ENCODE measurements around the gene DOCK7.

Gene DOCK7

DNA sequence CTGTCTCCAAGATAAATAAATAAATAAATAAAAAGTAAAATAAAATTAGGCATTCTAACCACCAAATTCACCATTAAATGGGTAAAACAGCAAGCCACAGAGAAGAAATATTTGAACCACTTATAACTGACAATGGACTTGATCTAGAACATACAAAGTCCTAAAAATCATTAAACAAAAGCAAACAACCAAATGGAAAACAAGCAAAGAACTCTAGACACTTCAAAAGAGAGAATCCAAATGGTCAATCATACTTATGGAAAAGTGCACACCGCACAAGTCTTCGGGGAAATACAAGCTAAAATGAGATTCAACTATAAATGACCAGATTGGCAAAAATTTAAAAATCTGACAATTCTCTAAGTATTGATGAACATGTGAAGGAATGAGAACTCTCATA lies 164.3 kb downstream of the DOCK7 start:
- DNase-seq = no peak

DNA sequence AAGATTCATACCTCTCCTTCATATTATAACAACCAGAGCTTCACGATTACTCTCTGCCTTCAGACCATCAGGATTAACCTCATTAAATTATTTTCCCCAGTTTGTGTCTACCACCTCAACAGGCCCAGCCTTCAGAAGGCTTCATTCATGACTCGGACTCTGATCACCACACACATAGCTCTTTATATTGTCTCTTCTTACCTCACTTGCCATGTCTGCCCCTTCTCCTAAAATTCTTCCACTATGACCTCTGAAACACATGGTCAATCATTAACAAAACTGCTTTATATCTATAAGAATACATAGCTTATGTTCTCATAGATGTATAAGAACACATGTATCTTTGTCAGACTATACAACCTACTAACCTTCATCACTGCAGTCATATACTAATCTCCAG lies 171.6 kb downstream of the DOCK7 start:
- DNase-seq = no peak

DNA sequence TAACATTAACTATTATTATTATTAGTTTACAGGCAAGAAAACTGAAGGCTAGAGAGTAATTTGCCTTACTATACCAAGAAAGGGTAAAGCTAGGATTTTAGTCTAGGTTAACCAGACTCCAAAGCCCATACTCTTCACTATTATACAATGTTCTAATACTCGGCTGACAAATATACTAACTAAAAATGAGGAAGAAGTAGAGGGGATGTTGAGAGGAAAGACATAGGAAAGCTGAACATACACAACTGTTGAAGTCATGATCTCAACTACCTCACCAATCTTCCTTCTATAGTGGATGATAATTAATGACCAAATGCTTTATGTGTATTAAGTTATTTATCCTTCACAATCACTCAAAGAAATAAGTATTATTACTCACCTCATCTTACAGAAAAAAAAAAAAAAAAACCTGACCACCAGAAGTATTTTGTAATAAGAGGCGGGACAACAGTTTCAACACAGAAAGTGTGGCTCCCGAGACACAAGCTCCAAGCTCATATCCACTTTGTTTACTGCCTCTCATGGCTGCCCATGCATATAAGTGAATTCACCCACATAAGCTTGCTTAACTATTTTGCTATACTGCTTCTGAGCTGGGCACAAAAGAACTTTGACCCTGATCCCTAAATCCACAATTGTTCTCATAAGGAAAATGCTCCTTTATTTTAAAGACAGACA lies 173.3 kb downstream of the DOCK7 start:
- DNase-seq = no peak

DNA sequence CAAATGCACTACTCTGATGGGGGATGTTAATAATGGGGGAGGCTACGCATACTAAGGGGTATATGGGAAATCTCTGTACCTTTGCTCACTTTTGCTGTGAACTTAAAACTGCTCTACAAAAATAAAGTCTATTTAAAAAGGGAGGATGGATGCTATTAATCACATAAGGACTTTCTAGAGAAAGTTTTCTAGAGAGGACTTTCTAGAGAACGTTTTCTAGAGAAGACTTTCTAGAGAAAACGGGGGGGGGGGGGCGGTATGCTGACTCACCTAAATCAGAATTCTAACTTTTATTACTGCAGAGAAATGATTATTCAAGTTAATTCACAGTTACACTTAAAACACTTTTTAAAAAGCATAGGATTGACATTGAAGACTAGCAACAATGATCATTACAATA lies 175.2 kb downstream of the DOCK7 start:
- no peak for DNase-seq

DNA sequence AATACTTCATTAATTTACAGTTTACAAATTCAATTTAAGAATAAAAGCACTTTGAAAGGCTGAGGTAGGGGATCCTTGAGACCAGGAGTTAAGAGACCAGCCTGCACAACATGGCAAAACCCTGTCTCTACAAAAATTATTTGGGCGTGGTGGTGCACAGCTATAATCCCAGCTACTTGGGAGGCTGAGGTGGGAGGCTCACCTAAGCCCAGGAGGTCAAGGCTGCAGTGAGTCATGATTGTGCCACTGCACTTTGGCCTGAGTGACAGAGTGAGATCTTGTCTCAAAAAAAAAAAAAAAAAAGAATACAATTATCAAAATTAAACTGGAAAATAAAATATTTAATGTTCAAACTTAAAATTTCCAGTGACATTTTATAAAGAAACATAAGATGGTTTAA lies 179.2 kb downstream of the DOCK7 start:
- DNase-seq = no peak

DNA sequence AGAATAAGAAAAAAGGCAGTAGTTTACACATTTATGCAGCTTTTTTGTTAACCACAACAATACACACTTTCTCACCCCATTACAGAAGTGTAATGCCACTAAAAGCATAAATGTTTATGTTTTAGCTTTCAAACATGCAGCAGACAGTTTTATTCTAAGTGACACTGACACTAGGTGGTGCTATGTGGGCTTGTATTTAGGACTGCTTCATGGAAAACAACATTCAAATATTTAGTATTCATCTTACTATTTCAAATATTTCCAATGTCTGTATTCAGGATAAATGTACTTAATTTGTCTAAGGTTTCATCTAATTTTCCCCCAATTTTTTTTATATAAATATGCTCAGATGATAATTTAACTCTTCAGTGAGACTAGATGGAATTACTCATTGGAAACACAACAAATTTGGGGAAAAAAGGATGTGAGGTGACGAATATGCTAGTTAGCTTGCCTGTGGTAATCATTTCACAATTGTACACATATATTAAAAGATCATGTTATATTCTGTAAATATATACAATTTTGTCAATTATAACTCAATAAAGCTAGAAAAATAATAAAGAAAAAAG lies 179.9 kb downstream of the DOCK7 start:
- peak; percentile 36 for DNase-seq

DNA sequence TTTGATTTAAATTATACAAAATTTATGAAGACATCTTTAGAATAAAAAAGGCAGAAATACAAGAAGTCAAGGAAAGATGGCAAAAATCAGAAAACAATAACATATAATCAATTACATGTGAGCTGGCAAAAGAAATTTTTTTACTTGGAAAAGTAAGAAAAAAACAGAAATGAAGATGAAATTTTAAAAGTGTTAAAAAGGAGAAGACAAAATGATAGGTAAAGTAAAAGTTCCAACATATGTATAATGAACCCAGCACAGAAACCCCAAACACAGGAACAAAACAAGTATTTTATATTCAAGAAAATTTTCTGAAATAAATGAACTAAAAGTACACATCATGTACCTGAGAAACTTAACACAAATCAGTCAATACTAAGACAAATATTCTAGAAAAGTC lies 188.0 kb downstream of the DOCK7 start:
- DNase-seq = no peak

DNA sequence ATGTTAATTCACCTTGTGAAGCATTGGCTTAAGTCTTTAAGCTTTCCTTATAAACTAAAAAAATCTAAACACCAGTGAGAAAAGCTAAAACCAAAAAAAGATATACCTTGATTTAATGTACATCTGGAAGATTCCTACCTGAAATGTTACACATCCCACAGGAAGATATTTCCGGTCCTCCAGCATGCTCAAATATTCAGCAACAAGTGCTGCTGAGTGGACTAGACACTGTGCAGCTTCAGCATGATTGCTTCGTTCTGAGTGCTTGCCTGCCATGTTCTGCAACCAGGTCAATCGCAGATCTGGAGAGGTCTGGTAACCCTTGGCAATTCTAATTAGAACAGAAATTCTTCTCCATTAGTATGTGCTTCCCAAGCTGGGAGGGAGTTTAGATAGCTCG lies 194.0 kb downstream of the DOCK7 start:
- DNase-seq = no peak

DNA sequence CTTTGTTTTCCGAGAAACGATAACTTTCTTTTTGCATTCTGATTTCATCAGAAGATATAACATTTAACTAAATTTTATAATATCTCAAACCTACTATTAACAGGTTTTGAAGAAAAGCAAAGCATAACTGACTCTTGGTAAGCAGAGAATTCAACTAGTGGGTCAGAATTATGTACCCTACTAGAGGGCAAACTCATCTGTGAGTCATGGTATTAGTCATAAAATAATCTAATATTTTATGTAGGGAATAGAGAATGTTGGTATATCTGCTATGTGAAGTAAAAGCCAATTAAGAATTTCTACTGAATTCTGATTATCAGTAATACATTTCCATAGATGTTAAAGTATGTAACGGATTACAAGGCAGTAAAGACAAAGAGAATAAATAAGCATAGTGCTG lies 194.5 kb downstream of the DOCK7 start:
- DNase-seq = no peak

DNA sequence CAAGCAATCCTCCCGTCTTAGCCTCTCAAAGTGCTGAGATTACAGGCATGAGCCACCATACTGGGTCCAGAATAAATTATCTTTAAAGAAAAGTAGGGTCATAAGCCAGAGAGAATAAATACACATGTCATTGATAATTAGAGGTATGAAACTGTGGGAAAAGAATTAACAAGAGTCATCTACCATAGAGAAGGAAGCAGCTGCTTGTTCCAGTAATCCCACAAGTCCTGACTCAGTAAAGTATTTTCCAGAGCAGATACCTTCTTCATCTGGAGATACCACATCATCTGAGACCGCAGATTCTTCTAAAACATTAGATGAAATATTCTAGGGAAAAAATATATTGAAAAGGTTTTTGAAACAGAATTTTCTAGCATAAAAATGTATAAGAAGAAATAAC lies 195.7 kb downstream of the DOCK7 start:
- no peak for DNase-seq

DNA sequence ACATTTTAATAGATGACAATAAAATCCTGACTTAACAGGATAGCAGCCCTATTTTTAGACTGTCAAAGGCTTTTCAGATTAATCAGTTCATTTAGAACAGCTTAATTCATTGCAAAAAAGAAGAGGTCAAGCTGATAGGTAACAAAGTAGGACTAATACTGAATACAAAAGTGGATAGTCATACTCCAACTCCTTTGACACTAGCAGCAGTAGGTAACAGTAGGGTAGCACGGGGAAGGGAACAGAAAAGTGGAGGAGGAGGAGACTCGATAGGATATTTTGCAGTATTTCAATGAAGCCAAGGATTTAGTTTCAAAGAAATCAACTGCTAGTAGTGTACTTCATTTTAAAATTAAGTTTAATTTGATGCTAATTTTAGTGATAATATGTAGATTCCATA lies 200.2 kb downstream of the DOCK7 start:
- no peak for DNase-seq

DNA sequence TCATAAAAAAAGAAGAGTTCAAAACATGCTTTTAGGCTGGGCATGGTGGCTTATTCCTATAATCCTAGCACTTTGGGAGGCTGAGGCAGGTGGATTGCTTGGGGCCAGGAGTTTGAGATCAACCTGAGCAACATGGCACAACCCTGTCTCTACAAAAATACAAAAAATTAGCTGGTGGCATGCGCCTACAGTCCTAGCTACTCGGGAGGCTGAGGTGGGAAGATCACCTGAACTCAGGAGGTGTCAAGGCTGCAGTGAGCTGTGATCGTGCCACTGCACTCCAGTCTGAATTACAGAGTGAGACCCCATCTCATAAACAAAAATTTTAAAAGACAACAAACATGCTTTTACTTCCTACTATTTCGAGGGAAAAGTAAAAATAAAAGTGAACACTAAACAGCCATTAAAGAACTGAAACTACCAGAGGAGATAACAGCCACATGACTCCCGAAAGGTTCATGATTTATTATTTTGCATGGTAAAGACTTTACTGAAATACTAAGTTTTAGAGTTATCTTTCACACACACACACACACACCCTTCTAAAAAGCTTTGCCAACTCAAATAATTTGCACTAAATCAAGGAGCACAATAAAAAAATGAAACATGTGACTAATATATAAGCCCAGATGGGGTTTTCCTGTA lies 203.2 kb downstream of the DOCK7 start:
- no peak for DNase-seq

DNA sequence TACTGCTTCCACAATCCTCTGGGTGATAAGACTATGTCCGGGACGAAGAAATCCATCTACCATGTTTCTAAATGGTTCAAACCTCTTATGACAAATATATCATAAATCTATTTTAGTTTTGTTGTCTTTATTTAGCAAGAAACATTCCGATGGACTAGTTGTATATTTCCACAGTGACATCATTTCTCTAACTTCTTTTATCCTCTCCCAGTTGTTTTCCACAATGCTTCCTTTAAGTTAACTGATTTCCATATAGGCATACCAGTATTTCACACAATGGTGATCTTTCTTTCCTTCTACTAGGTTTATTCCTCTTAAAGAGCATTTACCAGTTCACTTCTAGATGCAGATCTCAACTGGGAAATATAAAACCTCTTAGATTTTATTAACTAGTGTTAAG lies 206.5 kb downstream of the DOCK7 start:
- no peak for DNase-seq

DNA sequence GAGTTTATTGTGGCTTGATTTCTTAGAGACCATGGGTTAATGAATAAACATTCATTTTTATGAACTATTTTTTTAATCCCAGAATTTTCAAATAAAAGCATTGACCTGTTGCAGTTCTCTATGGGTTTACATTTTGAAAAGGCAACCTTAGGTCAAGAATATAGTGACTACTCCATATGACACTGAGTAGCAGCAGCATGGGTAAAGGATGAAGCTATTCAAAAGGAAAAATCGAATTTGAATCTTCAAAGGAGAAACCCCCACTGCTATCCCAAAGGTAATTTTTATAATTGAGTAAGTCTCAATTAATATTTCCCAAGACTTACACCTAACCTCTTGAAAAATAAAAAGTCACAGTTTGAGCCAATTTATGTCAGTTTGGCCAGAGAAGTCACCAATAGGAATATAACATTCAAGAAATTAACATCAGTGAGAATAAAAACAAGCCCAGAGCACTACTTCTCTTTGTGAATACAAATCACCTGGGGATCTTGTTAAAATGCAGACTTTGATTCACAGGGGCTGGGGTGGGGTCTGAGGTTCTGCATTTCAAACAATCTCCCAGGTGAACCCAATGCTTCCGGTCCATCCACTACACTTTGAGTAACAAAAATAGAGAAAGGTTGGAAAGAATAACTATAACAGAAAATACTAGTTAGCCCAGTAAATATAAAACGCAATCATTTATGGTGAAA lies 211.5 kb downstream of the DOCK7 start:
- DNase-seq = no peak

DNA sequence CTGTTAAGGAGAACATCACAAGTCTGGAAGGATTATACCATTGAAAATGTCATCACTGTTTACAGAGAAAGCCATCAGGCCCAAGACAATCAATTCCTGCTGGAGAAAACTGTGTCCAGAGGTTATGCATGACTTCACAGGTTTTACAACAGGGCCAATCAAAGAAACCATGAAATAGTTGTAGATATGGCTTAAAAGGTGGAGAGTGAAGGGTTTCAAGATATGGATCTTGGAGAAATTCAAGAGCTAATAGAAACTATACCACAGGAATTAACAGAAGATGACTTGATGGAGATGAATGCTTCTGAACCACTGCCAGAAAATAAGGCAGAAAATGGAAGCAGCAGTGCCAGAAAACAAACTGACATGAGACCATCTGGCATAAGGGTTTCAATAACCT lies 221.1 kb downstream of the DOCK7 start:
- DNase-seq = no peak

DNA sequence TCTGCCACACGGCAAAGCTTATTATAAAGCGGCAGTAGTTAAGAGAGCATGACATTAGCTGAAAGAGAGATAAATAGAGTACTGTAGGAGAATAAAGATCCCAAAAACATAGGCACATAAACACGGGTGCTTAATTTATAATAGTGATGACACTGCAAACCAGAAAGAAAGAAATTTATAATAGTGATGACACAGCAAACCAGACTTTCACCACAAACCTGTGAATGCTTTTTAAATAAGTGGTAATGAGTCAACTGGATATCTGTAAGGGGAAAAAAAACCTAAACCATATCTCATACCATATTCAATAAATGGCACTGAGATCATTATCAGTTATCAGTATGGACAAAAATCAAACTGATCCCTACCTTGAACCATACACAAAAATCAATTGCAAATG lies 225.8 kb downstream of the DOCK7 start:
- no peak for DNase-seq

DNA sequence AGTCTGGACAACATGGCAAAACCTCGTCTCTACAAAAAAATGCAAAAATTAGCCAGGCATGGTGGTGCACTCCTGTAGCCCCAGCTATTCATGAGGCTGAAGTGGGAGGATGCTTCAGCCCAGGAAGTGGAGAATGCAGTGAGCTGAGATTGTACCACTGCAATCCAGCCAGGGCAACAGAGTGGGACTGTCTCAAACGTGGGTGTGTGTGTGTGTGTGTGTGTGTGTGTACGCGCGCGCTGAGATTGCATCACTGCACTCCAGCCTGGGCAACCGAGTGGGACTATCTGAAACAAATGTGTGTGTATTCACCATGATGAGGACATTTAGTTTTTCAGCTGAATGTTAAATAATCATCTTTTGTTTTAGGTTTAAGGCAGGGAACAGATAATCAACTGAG lies 230.2 kb downstream of the DOCK7 start:
- DNase-seq = no peak

DNA sequence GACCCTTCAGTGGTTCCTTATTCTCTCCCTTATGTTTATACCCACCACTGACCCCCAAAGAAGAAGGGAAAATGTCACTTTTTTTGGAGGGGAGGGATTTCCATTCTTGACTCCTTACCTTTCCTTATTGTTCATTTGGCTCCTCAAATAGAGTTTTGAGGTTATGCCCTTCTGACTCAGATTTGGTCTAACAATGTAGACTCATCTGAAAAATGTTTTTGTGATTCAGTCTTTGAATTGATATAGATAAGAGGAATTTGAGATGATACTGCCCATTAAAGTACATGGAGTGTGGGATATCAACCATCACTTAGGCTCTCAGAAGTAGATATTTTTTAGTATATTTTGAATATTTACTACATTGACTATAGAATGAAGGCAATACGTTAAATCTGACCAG lies 235.2 kb downstream of the DOCK7 start:
- no peak for DNase-seq

DNA sequence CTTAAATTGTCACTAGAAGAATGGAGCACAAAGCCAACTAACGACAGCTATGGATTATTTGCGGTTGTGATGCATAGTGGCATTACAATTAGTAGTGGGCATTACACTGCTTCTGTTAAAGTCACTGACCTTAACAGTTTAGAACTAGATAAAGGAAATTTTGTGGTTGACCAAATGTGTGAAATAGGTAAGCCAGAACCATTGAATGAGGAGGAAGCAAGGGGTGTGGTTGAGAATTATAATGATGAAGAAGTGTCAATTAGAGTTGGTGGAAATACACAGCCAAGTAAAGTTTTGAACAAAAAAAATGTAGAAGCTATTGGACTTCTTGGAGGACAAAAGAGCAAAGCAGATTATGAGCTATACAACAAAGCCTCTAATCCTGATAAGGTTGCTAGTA lies 237.9 kb downstream of the DOCK7 start:
- DNase-seq = peak; percentile 10

DNA sequence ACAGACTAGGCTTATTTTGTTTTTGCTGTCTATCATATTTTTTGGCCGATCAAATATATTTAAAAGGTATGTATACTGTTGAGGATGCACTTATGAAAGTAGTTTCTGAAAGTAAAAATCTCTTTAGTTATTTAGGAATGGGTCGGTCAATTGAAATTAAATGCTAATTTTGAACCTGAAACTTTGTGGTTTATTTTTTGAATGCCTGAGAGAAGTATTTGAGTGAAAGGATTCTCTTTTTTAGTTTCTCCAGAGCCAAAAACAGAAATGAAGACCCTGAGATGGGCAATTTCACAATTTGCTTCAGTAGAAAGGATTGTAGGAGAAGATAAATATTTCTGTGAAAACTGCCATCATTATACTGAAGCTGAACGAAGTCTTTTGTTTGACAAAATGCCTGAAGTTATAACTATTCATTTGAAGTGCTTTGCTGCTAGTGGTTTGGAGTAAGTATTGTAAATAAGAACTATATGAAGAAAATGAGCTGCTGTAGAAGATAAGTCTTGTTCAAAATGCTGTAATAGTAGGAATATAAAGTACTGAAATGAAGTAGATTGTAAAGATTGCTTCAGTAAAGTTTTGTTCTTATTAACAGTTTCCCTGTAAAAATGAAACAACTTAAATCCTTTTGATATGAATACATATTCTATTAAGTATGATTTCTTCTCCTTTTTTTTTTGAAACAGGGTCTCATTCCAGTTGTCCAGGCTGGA lies 239.8 kb downstream of the DOCK7 start:
- no peak for DNase-seq

DNA sequence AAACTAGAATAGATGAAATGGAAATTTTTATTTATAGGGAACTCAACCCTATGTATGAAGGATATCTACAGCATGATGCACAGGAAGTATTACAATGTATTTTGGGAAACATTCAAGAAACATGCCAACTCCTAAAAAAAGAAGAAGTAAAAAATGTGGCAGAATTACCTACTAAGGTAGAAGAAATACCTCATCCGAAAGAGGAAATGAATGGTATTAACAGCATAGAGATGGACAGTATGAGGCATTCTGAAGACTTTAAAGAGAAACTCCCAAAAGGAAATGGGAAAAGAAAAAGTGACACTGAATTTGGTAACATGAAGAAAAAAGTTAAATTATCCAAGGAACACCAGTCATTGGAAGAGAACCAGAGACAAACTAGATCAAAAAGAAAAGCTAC lies 243.5 kb downstream of the DOCK7 start:
- DNase-seq = no peak

DNA sequence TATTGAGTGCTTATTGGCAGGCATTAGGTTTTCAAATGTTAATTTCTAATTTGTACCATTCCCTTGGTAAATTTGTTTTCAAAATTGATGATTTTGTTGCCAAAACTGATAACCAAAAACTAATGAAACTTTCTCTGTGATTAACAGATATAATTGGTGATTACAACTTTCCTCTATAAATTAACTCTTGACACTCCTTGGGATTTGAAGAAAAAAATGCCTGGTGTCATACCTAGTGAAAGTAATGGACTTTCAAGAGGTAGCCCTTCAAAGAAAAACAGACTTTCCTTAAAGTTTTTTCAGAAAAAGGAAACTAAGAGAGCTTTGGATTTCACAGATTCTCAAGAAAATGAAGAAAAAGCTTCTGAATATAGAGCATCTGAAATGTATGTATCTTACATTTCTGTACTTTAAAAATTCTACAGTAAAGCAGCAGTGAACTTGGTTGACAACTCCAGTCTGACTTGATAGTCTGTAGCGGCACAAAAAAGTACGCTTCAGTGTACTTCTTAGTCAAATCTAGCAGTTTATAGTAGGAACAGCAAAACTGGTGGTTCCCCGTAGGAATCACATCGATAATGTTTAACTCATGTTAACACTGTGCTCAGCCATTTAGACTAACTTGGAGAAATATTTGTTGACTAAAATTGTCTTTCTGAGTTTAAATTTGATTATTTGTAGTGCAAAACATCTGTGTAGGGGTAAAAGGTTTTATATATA lies 248.4 kb downstream of the DOCK7 start:
- DNase-seq = peak; percentile 23

DNA sequence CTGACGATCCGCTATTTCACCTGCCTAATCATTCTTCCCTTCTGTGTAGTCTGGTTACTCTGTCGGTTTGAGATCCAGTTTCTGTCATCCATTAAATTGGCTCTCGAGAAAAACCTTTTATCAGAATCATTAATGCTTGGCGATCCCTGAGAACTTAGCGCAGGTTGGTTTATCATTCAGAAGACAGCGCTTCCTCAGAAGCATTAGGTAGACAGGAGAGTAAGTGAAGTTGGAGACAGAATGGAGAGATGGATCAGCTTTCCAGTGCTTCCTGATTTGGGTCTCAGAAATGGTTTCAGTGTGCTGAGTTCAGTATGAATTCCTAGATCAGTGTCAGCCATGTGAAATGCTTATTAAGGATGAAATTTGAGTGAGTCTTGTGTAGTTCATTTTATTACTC lies 250.0 kb downstream of the DOCK7 start:
- peak; percentile 12 for DNase-seq

Data from CD4-positive, alpha-beta T cell treated with Interleukin-10 for 1 hour (primary cell).